NCI-H748 treated with DMSO at 0.1 percent for 48 hours (cell line): Measurements from ENCODE around the gene CEMIP2.
"Not testable (repeated sequence)": the region's sequence is repeated elsewhere in the genome, so short reads cannot be mapped to it uniquely, and the experiment has no call there.

Experiments used
- DNase-seq: peaks from one replicate; lab custom pipeline; 2025; lab: John Stamatoyannopoulos, UW

CEMIP2 gene

GRCh38 chr9:71706176-71706575, 62.1 kb downstream of the CEMIP2 start:
- DNase-seq = no peak

DNA sequence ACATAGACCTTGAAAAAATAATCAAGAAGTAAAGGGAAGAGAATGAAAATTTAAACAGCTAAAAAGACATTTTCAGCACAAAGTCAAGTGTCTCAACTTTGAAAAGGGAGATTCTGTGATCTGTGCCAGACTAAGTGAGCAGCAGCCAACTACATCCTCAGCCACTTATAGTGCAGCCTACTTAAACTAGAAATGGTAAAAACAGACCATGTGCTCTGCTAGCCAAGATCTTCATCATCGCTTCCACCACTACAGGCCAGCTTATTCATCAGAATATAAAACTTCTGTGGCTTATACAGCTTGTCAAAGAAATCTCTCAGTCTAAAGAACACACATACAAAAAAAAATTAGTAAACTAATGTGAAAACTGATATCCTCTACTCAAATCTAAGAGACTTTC, 63.5 kb downstream of the CEMIP2 start:
- no peak for DNase-seq

- DNase-seq = no peak
Measured at GRCh38 chr9:71703172-71703872, 65.0 kb downstream of the CEMIP2 start.

DNA sequence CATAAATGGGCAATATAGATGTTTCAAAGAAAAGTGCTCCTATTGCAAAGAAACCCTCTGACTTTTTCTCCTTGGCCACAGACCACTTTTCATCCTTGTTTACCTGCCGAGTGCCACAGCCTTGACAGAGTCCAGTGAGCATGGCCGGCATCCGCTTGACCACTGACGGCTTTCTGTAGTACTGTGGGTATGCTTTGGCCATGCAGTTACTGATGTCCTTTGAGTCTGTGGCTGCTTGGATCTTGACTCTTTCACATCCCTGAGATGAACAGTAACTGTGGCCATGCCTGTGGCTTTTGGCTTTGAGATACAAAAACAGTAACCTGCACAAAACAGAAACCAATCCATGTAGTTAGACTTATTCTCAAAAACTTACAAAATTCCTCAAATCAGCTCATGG, 70.4 kb downstream of the CEMIP2 start:
- DNase-seq = no peak

DNA sequence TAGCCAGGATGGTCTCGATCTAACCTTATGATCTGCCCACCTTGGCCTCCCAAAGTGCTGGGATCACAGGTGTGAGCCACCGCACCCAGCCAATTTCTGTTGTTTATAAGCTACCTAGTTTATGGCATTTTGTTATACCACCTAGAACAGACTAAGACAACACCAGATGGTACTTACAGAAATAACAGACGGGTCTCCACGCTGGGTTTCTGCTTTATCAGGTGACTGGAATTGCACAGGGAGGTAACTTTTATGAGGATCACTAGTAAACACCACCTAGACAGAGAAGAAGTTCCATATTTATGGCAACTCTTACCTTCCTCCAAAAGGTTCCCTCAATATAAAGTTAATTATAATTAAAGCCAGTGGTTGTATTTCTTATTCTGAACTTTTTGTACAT, 74.0 kb downstream of the CEMIP2 start:
- no peak for DNase-seq

GRCh38 chr9:71693607-71694006, 74.7 kb downstream of the CEMIP2 start:
- no peak for DNase-seq

DNA sequence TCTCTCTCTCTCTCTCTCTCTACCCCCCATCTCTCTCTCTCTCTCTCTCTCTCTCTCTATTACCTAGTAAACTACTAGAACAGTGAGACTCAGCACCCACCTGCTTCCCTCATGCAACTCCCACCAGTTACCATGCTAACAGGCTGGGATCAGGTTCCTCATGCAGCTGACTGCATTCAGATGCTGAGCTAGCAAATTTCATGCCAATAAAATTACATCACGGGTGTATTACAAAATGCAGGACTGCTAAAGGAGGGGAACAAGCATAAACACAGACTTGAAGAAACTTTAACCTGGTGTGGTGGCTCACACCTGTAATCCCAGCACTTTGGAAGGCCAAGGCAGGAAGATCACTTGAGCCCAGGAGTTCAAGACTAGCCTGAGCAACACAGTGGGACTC, 76.0 kb downstream of the CEMIP2 start:
- no peak for DNase-seq

GRCh38 chr9:71691576-71691975, 76.7 kb downstream of the CEMIP2 start:
- not testable (repeated sequence) for DNase-seq

DNA sequence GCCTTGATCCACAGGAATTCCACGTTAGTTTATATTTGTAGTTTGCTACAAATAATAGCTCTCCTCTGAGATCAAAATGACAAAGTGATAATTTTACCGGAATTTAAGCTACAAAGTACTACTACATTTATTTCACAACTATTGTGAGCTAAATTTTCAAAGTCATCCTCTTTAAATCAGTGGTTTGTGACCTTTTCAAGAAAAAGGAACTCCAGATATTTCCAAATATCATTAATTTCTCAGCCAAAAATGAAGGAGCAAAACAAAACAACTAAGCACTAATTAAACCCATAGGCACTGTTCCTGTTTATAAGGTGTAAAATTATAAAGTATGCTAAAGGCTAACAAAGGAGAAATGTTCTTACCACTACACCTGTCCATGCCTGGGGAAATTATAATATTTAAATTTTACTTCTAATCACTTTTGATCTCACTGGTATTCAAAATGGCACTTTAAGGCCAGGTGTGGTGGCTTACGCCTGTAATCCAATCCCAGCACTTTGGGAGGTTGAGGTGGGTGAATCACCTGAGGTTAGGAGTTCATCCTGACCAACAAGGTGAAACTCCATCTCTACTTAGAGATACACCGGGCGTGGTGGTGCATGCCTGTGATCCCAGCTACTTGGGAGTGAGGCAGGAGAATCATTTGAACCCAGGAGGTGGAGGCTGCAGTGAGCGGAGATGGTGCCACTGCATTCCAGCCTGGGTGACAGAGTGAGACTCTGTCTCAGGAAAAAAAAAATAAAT, 77.5 kb downstream of the CEMIP2 start:
- no peak for DNase-seq

- no peak for DNase-seq
Measured at GRCh38 chr9:71690063-71690688, 78.1 kb downstream of the CEMIP2 start.

DNA sequence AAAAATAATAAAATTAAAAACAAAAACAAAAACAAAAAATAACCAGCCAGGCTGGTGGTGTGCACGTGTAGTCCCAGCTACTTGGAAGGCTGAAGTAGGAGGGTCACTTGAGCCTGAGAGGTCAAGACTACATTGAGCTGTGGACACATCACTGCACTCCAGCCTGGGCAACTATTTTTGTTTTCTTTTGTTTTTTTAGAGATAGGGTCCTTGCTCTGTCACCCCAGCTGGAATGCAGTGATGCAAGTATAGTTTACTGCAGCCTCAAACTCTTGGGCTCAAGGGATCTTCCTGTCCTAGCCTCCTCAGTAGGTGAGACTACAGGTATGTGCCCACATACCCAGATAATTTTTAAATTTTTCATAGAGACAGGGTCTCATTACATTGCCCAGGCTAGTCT, 80.6 kb downstream of the CEMIP2 start:
- no peak for DNase-seq

- DNase-seq = no peak
Measured at GRCh38 chr9:71685988-71686387, 82.3 kb downstream of the CEMIP2 start.

GRCh38 chr9:71685394-71685793, 82.9 kb downstream of the CEMIP2 start:
- DNase-seq = no peak

DNA sequence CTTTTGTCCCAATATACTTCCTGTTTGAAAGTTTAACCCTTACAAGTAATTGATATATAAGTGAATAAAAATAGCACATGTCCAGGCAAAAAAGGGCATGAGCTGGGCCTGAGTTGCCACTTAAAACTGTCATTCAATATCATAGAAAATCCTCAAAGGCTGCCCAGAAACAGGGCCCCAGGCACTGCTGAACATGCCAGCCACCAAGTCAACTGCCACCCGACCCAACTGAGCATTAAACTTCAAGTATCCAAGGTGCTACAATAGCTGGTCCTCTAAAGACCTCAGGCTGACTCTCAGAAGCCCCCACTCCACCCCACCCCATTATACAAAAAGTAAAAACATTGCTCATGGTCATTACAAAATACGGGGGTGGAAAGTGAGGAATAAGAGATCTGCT, 83.7 kb downstream of the CEMIP2 start:
- no peak for DNase-seq

GRCh38 chr9:71683598-71684235, 84.6 kb downstream of the CEMIP2 start:
- no peak for DNase-seq

GRCh38 chr9:71681708-71682272, 86.5 kb downstream of the CEMIP2 start:
- DNase-seq = no peak

DNA sequence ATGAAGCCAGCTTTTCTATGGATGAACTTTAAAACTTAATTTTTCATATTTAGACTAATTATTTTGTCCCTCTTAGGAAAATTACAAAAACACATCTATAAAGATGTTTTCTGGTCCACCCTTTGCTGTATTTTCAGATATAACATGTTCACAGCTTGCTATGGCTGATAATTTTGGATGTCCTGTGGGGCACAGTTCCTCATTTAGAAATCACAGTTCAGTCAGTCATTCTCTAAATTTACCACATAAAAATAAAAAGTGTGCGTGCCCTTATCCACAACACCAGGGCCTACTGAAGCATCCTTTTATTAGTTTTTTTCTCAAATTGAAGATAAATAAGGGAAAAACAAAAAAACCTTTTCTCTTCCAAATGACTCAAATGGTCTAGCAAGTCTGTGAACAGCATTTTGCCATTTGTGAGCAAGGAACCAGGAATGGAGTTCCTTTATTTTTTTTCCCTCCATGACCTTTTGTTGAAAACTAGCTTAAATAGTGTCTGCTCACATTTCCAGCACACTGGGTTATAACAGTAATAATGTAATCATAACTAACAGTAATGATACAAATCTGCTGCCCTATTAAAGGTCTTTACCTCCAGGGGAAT, 87.1 kb downstream of the CEMIP2 start:
- no peak for DNase-seq

DNA sequence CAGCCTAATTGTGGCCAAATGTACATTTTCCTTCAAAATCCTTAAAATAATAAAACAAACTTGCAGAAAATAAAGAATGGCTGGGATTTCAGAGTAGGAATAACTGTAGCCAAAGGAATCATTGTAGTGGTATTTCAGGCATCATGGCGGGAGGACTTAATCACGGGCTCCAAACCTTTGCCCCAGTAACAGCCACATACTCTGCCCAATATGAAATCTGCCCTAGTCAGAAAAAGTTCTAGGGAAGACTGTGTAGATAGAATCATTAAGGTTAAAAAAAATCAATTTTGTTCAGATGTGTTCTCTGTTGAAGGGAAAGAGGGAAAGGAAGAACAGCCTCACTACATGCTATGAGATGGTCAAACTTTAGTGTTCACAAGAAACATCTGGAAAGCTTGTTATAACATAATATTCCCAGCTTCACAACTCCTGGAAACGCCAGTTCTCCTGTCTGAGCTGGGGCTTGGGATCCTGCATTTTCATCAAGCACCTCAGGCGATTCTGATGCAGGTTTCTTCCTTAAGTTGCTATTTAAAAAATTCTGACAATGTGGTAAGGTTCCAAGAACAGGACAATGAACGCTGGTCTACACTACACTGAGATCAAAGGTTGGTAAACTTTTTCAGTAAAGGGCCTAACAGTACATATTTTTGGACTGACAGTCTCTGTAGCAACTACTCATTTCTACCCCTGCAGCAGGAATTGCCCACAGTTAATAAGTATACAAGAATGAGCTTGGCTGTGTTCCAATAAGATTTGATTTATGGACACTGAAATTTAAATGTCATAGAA, 87.9 kb downstream of the CEMIP2 start:
- no peak for DNase-seq

- no peak for DNase-seq
Measured at GRCh38 chr9:71678999-71679398, 89.3 kb downstream of the CEMIP2 start.

- DNase-seq = no peak
Measured at GRCh38 chr9:71677209-71677608, 91.1 kb downstream of the CEMIP2 start.

DNA sequence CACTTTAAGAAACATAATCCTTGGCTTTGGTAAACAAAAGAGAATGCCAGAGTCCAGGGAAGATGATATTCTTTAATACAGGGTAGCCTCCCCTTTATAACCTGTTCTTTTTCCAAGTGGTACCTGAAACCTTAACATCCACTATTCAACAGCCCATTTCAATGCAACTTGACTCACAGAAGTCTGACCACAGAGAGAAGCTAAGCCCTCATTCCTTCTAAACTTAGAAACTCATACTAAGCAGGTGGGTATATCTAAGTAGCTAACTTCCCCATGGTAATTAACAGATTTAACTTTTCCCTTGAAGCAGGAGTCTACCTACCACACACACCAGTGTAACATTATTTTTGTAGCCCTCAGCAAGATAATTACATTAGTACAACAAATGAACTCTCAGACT, 91.9 kb downstream of the CEMIP2 start:
- DNase-seq = no peak
